Hematopoietic multipotent progenitor cell treated with erythropoietin and hydrocortisone succinate and interleukin-3 and kit ligand, for 15 days (in vitro differentiated cells): ENCODE results near the gene ARPC1A.
A peak's percentile ranks its signal among the peaks of the same experiment; 100 is the strongest.

Experiments
- DNase-seq: peaks from one replicate; pipeline ENCODE4 v3.0.0-alpha.2; 2015; ENCODE audit warnings: low spot score

ARPC1A gene

DNA sequence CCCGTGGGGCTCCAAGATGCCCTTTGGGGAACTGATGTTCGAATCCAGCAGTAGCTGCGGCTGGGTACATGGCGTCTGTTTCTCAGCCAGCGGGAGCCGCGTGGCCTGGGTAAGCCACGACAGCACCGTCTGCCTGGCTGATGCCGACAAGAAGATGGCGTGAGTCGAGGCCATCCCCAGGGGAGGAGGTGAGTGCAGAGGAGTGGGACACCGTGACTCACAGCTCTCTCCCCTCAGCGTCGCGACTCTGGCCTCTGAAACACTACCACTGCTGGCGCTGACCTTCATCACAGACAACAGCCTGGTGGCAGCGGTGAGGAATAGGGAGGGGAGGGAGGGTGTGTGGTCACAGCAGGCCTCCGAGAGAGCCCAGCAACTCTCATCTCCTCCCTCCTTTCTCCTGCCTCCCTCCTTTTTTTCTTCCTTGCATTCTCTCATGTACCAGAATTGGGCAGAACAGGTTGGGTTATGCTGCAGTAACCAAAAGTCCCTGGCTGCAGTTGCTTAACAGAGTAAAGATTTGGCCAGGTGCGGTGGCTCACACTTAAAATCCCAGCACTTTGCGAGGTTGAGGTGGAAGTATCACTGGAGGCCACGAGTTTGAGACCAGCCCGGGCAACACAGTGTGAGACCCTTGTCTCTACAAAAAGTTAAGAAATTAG lies 65.4 kb downstream of the ARPC1A start:
- DNase-seq = no peak

- no peak for DNase-seq
Measured at GRCh38 chr7:99392046-99392445, 66.3 kb downstream of the ARPC1A start.

DNA sequence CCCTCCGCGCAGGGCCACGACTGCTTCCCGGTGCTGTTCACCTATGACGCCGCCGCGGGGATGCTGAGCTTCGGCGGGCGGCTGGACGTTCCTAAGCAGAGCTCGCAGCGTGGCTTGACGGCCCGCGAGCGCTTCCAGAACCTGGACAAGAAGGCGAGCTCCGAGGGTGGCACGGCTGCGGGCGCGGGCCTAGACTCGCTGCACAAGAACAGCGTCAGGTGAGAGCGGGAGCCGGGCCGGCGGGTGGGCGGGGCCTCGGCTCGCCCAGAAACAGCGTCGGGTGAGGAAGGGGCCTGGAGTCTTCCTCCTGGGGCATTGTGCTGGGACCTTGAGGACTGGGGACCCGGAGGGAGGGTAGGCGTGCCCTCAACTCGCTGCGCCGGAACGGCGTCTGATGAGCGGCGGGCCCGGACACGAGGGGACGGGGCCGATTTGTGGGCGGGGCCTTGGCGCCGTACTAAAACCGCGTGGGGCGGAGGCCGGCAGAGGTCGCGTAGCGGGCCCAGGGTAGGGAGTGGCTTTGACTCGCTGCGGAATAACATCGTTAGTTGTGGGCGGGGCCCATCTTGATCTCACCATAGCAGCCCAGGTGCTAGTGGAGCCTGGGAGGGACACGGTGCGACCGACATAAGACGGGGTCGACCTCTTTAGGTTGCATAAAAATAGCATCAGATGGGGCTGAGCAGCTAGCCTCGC lies 67.1 kb downstream of the ARPC1A start:
- peak; percentile 79 for DNase-seq

GRCh38 chr7:99393355-99394187 lies 67.9 kb downstream of the ARPC1A start:
- DNase-seq = no peak

DNA sequence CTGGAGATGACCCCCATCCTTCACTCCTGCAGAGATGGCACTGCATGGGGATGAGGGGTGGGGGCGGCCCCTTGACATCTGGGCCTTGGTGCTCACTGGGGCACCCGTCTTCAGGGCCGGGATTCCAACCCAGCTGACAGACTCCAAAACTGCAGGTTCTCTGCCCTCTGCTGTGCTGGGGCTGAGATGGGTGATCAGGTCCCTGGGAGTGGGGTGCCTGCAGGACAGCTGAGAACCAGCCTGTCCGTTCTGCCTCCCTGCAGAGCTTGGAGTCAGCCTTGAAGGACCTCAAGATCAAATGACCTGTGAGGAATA lies 68.4 kb downstream of the ARPC1A start:
- no peak for DNase-seq

DNA sequence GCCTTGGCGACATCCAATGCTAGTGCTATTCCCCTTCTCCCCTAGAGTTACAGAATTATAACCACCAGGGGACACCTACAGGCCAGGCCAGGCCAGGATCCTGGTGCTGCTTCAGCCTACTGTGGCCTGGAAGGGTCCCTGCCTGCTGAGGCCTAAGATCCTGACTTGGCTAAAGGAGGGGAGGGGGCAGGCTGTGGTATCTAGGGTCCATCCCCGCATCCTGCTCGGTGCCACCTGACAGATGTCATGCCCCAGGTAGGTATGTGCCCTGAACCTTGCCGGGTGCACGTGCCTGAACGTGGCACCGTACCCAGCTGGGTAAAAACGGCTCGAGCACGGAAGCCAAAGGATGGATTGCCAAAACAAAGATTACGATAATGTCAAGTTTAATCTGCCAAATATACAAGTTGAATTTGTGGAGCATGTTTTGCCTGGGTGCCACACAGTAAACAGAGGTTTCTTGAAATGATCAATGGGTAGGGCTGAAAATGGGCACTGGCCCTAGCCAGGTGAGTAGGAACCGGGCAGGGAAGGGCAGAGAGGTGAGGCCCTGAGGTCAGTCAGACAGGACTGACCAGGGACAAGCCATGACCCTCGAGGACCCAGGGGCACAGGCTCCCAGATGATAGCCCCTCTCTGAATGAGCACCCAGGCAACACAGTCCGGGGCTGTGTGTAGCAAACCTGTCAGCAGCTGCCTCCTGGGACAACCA lies 70.1 kb downstream of the ARPC1A start:
- DNase-seq = no peak

DNA sequence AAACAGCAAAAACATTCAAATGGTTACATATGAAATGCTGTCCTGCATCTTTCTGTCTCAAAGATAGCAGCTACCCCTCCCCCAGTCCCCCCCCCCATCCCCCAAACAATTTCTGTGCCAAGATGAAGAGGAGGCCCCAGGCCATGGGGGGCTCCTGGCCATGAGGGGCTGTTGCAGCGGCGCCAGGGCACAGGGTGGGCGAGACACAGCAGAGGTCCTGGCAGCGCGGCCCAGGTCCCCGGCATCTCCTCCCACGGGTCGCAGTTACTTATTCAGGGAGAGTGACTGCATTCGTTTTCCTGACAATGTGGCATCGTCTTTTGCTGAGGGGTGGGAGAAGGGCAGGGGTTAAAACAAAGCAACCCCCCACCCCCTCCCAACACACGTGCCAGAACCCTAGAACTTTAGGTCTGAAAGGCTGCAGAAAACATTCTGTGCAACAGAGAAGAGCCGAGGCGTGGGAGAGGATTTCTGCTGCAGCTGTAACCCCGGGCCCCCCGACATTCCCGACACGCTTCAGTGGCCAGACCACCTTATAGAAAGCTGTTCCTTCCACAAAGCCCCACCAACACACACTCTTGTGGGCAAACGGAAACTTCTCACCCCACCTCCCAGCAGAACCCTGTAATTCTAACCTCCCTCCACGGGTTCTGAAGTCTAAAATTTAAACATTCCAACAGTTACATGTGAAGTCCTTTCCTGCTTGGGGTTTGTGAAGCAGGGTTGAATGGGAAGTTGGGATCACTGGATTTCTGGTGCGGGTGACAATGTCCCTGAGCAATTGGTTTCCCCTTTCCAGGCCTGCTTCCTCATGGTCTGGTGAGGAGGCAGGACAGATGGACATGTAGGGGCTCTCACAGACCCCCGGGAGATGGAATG lies 71.0 kb downstream of the ARPC1A start:
- no peak for DNase-seq

DNA sequence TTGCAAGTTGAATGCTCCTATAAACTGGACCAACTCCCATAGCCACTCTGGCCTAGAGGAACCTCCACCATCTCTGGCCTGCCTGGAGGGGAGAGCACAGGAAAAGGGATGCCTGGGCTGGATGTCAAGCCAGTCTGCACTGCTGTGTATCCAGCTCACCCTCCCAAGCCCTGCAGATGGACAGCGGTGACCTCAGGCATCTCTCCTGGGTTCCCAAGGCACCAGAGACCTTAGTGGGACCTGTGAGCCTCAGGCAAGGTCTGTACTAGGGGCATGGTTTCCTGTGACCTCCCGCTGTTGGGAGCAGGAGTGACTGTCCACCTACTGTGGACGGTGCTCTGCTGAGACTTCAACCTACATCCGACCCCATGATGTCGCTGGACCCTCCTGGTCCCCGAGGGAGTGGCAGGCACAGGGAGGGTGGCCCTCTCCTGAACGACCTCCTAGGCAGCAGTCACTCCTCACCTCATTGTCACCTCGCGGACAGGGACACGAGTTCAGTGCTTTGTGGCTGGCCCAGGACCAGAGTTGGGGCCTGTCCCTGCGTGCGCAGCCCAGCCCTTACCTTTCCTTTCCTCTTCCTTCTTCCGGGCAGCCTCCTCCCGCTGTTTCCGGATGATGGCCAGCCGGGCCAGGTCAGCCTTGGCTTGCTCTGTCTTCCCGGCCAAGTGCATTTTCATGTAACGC lies 71.7 kb downstream of the ARPC1A start:
- no peak for DNase-seq

DNA sequence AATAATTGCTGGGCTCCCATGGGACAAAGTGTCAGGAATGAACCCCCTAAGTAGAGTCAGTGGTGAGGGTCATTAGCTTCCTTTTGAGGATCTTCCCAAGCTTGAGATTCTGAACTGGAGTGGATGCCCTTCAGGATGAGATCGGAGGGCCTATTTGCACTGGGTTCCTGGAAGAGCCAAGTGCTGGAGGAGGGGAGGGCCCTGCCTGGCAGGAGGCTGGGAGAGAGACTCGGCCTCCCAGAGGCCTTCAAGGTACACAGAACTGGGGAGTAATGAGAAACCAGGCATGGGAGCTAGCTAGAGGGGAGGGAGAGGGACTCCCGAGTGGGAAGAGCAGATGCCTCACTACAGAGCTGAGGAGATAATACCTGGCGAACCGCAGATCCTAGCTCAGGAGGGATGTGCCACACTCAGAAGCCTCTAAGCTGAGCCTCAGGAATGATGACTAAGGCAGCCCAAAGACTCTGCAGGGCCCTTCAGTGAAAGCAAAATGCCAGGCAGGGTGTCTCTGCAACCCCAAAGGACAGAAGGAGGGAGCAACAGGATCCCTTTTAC lies 73.3 kb downstream of the ARPC1A start:
- no peak for DNase-seq

- DNase-seq = no peak
Measured at GRCh38 chr7:99399597-99399996, 73.9 kb downstream of the ARPC1A start.

GRCh38 chr7:99402854-99403253 lies 77.2 kb downstream of the ARPC1A start:
- no peak for DNase-seq

- no peak for DNase-seq
Measured at GRCh38 chr7:99403764-99404163, 78.1 kb downstream of the ARPC1A start.

DNA sequence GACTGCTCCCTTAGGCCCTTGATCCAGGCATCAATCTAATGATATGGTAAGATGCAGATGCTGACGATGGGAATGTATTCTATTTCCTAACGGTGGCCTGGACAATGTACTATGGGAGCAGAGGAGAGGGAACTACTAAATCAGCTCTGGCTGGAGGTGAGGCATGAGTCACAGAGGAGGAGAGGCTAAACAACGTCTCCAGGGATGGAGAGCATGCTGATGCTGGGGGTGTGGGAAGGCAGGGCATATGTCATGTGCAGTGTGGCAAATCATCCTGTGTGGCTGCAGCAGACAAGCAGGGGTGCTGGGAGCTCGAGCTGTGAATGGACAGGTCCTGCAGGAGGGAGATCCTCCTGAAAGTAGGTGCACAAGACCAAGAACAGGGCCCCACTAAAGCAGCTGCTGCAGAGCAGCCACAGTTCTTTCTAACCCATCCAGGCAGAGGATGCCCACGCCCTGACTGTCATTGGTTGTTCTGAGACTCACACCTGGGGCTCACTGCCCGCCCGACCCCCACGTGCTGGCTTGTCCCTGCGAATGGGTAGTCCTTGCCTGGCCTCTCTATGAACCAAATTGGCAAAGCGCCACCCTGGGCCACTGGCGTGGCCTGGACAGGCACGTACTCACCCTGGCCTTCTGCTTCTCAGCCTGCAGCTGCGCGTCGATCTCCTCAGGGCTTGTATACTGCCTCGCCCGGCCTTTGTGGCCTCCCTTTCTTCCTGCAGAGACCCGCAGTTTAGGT lies 78.7 kb downstream of the ARPC1A start:
- no peak for DNase-seq

DNA sequence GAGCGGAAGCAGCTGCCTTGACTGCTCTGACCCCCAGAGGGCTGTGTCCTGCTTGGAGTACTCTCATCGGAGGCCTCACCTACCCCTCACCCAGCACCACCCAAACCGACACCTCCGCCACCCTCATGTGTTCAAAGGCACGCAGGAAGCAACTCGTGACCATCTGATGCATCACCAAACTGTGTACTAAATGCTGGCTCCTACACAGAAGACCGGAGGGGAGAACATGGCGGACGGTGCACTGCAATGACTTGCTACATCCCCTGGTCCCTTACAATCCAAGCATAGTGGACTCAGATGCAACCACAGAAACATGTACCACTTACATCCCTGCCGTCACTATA lies 79.3 kb downstream of the ARPC1A start:
- no peak for DNase-seq

DNA sequence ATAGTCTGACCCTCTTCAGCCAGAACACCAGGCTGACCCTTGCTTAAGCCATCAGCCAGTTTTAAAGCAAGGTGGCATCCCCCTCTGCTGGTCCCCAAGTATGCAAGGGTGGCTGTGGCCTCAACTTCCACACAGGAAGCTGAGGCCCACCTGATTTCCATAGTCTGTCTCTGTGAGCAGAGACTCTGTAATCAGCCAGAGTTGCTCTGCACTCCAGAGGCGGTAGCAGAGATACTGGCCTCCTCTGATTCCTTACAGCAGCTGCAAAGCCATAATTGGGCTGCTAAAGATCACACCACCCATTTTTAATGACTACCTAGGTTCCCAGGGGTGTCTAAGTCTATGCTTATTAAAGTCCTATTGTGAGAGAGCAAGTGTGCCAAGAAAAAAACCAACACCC lies 80.9 kb downstream of the ARPC1A start:
- DNase-seq = no peak

DNA sequence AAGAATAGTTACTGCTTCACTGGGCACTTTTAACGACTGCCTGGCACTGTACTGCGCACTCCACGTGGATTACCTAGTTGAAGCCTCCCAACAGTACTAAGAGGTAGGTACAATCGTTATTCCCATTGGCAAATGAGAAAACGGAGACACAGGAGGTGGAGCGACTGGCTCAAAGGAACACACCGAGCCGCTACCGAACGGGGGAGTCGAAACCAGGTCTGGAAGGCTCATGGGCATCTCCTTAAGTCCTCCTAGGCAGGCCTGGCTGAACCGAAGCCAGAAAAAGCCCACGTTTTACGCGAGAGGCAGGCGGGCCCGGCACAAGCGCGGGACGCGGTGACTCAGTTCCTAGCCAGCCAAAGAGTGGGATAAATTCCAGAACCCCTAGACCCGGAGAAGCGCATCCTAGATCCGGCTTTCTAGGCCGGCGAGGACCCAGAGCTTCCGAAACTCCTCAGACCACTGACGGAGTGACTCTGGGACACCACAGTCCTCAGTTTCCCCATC lies 82.2 kb downstream of the ARPC1A start:
- peak; percentile 57 for DNase-seq

- peak; percentile 93 for DNase-seq
Measured at GRCh38 chr7:99408379-99409191, 82.9 kb downstream of the ARPC1A start, which contains the start of the genes BUD31 and PDAP1. Gene BUD31, plus strand, starts transcription at chr7:99408969. Its CDS starts 2,124 bp downstream, at chr7:99411093. Gene PDAP1, minus strand, starts transcription at chr7:99408597. Its CDS starts 49 bp downstream, at chr7:99408548.

- no peak for DNase-seq
Measured at GRCh38 chr7:99409192-99409572, 83.5 kb downstream of the ARPC1A start.

- DNase-seq = peak; percentile 33
Measured at GRCh38 chr7:99409806-99410205, 84.1 kb downstream of the ARPC1A start.
